NCI-H1436 (cell line): ENCODE measurements around the gene NEB.

Source experiments
- DNase-seq: peaks from one replicate; lab custom pipeline; 2025; lab: John Stamatoyannopoulos, UW

The NEB gene

DNA sequence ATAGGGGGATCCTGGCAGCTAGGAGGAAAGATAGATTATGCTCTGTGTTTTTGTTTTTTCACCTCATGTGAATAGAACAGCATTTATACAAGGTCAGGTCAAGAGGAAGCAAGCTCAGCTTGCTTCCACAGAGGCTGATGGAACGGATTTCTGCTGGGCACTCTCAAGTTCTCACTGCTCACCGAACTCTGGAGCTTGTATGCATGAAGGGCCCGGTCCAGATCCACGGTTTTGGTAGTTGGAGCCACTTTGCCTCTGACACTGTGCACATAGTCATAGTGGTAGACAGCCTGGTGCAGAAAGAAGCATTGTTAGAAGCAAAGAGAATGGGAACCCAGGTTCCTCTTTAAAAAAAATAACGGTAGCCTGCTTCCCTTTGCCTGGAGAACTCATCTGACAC is 182.7 kb downstream of the NEB start:
- DNase-seq = no peak

DNA sequence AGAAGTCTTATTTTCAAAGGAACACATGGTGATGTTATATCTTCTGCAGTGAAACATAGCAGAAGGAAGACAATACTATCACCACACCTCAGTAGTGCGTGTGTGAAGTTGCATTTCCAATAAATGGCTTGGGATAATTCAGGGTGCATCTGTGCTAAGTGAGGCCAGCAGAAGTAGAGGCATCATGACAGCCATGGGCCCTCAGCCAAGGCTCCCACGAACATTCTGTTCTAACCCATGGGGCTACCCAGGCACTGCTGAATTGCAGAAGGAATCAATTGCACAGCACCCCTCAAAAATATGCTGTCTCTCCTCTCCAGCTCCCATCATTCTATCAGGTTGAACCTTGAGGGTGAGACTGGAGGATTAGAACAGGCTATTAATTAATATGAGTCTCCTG is 185.1 kb downstream of the NEB start:
- no peak for DNase-seq

DNA sequence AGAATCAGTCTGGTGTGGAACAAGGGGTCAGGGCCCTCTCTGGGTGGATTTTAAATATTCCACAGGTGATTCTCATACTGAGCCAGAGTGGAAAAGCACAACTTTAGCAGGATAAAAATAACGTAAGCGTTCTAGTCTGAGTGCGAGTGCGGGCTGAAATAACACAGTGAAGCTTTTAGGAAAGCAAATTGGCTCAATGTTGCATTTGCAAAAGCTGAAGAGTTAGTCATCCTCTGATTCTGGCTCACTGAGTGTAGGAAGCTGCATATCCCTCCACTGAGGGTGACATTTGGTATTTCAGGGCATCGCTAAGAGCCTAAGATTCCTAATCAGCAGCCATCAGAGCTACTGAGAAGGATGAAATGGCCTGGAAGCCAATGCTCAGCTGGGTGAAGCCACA is 189.8 kb downstream of the NEB start:
- no peak for DNase-seq

DNA sequence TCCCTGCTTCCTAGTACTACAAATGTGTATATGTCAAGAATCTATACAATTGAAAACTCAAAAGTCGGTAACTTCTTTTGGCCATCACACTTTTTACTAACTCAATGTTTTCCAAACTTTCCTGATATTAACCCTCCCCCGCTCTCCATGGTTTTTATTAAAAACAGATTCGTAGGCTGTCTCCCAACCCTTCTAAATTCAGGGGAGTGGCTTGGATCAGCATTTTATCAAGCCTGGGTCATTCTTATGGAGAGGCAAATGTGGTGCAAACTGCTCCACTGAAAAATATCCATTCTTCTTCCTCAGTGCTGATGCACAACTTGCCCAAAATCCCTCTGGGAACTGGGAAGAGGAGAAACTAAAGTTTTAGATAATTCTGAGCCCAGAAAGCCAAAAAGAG is 190.4 kb downstream of the NEB start:
- no peak for DNase-seq

DNA sequence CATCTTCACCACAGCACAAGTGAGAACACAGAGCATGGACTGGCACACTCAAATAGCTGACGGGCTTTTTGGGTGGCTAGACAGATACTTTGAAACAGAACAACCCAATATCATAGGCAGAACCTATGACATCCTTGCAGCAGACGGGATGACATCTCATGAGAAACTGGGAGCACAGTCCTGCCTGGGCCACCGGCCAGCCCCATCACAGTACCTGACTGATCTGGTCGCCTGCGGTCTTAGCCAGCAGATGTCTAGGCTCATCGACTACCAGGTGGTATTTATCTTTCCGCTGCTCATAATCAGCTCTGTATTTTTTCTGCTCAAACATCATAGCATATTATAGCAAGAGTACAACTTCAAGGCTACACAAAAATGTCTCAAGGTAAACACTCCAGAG is 200.3 kb downstream of the NEB start:
- DNase-seq = no peak

DNA sequence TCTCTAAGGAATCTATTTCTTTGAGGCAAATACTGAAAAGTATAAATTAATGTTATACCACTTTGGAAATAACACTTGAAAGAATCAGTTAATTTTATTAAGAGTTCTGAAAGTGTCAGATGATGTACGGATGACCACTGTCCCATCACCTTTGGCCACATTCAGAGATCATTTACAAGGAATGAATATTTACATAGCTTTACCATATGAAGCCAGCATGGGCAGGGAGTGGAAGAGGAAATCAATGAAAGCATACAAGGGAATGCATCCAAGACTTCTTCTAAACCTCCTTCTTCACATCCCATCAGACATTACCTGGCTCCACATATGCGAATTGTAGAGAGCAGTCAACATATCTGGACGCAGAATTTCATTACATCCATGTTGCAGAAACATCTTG is 201.1 kb downstream of the NEB start:
- DNase-seq = no peak

DNA sequence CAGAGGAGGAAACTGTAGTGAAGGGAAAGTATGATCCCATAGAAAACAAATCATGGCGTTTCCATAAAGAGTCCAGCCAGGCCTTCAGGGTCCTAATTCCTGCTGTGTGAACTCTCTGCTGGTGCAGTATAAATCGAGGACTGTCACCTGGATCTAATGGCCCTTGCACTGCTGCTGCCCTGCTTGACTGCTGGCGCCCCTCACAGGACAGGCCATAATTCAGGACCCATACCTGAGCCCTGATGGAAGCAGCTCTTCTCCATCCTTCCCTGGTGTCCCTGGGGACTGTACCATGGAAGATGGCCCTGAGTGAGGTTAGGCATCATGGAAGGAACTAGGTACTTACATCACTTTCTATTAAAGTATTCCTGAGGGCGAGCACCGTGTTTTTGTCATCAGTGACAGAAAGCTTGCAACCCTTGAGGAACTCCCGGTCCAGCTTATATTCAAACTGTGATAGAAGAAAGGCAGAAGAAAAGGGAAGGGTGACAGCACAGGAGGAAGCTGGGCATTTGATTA is 207.6 kb downstream of the NEB start:
- no peak for DNase-seq

DNA sequence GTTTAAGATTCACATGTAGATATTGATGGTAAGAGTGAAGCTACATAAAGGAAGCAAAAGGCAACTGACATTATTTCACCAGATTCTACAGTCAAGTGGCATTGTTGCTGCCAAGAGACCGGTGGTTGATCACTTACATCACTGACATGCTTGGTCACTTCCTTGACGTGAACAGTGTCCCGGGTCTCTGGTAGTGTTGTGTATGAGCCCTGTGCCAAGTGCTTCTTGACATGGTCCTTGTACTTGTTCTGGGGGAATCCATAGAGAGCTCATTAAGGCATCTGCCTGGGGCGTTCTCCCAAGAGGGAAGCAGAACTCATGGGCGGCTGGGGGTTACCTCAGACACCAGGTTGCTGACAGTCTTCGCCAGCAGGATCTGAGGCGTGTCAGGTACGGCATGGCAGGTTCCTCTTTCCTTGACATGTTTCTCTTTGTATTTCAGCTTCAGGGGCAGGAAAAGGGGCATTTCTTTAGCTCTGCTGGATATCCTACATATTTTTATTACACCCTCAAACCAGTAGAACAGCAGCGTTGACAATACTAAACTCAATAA is 208.4 kb downstream of the NEB start:
- DNase-seq = no peak

DNA sequence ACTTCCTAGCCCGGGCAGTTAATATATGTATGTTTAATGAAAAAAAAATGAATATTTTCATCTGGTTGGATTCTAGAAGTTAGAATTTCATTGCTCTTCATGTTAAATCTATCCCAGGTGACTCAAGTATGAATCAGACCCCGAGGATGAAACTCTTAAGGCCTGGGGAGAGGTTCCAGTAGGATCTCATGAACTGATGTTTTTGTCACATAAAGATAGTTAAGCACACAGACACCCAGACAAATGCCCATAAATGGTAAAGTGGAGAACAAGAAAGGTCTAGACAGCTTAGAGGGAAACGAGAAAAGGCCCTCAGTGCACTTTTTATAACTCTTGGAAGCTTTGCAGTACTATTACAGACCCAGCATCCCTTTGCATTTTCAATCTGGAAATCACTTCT is 210.4 kb downstream of the NEB start:
- DNase-seq = no peak

DNA sequence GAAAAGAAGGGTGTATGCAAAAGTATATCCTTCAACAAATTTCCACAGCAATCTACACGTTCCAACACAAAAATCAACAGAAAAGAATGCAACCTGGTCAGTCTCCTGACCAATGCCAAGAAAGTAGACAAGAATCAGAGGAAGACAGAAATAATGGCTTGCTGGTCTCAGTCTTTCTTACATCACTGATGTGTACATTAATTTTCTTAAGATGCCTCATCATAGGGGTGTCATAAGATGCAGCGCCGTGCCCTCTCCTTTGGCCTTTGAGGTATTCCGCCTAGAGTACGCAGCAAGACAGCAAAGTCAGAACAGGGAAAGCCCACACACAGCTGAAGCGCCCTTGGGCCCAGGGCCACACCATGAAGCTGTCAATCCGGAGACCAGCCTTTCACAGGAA is 211.7 kb downstream of the NEB start:
- DNase-seq = no peak

DNA sequence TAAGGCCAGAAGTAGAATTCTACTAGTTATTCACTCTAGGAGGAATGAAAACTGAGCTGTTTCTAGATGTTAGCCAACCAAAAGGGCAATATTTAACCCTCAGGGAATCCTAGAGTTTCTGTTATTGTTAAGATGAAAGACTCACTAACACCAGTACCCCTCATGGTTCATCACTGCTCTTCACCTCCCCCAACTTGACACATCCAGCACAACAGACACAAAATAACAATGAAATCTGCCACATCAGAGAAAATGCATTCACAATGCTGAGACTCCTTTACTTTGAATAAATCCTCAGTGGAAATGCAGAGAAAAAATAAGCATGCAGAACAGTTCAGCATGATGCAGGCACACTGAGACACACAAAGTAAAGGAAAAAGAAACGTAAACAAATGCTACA is 213.3 kb downstream of the NEB start:
- no peak for DNase-seq

DNA sequence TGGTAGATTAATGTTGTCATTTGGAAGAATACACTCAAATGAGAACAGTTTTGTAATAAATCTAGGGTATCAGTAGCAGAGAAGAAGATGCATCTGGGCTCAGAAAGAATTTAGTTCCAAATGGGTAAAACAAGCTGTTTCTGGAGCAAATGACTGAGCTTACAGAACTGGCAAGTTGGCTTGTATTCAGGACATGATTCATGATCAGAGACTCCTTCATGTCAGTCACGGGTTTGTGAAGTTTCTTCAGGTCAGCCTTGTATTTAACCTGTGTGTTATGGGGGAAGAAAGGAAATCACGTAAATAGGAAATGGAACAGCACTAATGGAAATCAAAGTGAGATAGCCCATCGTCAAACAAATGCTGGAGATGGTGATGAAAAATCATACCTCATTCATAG is 215.5 kb downstream of the NEB start:
- no peak for DNase-seq

DNA sequence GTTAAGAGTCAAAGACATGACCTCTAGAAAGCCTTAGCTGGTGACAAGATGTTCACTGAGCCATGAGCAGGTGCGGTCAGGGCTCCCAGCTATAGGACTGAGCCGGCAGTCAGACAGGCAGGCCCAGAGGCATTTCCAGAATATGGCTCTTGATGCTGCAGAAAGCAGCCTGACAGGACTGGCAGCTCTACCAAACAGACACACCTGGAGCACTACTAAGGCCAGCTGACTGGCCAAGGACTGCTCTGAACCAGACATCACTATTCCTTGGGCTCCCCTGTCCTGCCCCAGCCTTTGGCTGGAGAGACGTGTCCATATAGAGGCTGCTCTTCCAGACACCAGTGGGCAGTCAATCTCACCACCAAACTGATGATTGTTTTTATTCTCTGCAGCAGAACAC is 225.8 kb downstream of the NEB start:
- DNase-seq = no peak

DNA sequence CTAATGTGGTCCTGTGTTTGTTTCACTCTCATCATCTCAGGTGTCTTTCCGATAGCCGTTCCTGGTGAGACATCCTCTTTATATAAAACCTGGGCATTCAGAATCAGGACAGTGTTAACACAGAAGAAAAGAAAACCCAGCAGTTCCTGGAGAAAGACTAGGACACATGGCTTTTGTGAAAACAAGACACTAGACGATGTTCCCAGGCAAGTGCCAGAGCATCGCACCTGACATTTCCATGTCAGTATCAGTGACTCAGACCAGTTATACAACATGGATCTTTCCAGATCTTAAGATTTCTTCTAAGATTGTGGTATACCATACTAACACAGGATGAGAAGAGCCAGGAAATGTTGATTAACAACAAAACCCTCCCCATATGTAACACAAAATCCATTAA is 228.1 kb downstream of the NEB start:
- DNase-seq = no peak

DNA sequence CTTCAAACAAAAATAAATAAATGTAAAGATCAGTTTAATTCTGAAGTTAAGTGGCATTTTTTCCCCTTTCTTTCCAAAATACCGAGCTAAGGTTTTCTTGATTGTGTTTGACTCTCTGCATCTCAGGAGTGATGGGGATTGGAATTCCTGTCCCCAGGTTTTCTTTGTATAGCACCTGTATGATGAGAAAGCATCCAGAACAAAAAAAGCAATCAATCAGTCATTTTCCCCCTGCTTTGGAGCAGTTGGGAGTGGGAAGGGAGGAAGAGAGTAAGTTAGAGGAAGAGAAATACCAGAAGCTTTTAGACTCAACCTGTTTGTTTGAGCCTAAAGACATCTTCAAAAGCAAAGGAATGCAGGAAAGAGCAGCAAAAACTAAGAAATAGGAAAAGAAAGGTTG is 236.1 kb downstream of the NEB start:
- DNase-seq = no peak

DNA sequence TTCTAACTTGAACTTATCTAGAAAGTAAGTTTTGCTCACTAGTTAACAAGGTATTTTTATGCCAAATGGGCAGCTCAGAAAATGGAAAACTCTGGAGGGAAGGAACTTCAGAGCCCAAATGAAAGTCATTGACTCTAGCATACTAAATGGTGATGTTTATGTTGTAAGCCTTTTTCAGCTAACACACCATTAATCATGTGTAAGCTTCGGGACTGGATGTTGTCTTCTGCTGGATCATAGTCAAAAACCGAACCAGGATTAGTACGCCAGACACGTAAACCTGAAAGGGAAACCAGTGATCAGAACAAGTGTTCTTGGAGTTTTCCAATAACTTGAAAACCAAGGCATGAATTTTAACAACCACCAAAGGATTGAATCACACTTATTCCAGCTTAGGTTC is 242.8 kb downstream of the NEB start:
- no peak for DNase-seq

DNA sequence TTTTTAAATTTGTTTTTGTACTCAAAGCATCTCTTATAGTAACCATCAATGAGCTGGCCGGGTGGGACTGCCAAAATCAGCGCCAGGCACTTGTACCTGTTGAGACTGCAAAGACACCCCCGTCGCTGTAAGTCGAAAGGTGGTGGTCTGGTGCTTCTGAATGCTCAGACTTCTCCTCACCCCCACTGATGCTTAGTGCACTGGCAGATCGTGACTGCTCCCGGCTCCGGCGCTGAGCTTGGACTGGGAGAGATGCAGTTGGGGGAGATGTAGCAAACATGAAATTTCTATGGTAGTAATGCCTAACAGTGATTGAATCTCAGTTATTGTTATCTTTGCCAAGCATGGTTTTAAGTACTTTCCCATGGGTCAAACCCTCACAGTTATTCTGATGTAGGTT is 244.0 kb downstream of the NEB start:
- DNase-seq = no peak

DNA sequence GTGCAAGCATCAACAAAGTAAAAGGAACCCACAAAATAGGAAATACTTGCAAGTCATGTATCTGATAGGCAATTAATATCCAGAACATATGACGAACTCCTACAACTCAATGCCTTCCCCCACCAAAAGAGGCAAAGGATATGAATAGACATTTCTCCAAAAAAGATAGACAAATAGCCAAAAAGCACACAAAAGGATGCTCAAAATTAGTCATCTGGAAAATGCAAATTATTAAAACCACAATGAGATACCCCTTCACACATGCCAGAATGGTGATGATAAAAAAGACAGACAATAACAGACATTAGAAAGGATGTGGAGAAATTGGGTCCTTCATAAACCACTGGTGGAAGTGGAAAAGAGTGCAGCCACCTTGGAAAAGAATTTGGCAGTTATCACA is 248.2 kb downstream of the NEB start:
- no peak for DNase-seq

DNA sequence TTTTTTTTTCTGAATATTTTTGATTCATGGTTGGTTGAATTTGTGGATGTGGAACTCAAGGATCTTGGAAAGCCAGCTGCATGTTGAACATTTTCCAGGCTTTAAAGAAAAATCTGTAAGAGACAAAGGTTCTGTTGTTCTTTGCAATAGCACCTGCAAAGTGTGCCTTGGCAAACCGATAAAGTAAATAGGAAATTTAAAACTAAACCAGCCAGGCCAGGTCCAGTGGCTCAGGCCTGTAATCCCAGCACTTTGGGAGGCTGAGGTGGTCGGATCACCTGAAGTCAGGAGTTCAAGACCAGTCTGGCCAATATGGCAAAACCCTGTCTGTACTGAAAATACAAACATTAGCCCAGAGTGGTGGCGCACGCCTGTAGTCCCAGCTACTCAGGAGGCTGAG is 250.2 kb downstream of the NEB start:
- no peak for DNase-seq

DNA sequence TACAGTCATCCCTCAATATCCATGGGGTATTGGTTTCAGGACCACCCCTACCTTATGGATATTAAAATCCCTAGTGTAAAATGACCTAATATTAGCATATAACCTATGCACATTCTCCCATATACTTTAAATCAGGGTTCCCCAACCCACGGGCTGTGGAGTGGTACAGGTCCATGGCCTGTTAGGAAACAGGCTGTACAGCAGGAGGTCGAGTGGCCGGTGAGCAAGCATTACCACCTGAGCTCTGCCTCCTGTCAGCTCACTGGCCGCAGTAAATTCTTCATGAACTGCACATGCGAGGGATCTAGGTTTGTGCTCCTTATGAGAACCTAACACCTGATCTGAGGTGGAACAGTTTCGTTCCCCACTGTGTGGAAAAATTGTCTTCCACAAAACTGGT is 250.7 kb downstream of the NEB start:
- DNase-seq = no peak

DNA sequence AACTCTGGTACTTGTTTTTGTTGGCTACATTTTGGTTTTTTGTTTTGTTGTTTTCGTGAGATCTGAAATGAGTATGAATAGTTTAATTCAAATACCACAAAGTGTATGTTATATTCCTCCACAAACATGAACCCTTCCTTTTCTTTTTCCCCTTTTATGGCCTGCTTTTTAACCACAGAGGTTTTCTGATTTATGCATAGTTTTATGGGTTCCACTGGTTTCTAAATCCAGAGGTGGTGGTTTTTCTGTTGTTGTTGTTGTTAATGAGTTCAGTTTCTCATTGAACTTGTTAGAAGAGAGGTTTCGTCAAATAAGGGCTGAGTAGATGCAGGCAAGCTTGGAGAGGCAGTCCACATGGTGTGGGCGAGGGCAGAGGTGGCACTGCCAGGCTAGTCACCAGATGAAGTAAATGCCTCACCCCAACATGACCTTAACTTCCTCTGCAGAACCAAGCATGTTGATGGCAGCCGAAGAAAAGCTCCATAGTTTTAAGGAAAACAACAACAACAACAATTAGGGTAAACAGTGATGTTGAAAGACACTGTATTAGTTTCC is 252.0 kb downstream of the NEB start:
- no peak for DNase-seq

DNA sequence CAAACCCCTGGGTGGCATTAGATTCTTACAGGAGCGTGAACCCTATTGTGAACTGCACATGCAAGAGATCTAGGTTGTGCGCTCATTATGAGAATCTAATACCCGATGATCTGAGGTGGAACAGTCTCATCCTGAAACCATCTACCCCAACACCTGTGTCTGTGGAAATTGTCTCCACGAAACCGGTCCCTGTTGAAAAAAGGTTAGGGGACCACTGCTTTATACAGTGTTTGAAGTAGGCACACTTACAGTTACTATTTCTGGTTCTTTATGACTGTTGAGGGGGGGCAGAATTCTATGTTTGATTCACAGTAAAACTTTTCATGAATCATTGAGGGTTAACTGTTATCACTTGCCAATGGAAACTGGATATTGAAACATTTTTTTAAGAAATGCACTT is 252.5 kb downstream of the NEB start:
- DNase-seq = no peak

DNA sequence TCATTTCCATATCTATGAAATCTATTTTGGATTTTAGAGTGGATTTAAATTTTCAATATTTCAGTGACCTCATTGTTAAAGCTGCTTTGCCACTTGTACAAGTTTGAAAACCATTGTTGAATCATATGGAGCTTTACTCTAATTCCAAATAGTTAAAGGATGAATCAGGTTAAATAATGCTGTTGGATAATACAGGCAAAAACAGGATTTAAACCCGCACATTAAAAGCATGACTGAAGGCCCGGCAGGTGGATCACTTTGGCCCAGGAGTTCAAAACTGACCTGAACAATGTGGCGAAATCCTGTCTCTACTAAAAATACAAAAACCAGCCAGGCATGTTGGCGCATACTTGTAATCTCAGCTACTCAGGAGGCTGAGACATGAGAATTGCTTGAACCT is 256.3 kb downstream of the NEB start:
- DNase-seq = no peak

DNA sequence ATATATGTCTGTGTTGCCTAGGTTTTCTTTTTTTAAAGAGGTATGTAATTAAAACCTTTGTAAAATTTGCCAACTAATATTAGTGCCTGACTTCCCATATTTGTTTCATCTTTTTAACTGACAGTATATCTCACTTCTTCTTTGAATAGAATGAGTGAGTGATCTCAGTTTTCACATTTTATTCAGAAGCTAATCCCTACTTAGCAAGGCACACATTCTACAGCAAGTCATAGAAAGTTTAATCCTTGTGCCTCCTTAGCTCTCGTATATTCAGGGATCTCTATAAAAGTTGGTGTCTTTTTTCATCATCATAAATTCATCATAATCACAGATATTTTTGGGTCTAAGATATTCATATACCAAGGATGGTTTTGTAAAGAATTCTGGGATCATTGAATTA is 258.0 kb downstream of the NEB start:
- DNase-seq = no peak

DNA sequence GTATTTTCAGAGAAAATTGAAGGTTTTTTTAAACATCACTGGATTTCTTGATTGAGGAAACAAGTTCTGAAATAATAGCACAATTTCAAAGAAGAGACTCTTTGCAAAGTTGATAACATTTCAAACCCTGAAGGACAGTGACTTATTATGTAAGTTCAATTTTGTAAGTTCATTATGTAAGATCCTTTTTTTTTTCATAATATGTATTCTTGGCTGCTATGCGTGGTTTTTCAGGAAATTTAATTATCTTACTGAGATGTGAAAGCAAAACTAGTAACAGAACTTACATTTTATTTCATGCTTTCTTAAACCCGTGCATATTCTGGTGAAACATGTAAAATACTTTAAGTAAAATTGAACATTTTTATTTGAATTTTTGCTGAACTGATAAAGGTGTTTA is 259.2 kb downstream of the NEB start:
- DNase-seq = no peak
